Activated naive CD4-positive, alpha-beta T cell treated with anti-CD3 and anti-CD28 coated beads for 36 hours (primary cell): ENCODE results near the gene MYO5C. TPM values are rescaled to one million over a fixed set of nuclear protein-coding genes. Genes with fewer than 3 reads are reported as not detected.

Source experiments
- CTCF ChIA-PET: fragments of 350-600 bp; sonication (Branson Sonifier 250); formaldehyde crosslinking; loops from one replicate; lab custom pipeline; 2021; ENCODE audit warnings: antibody characterized with exemption; lab: Charles Lee
- DNase-seq: peaks from one replicate; pipeline ENCODE4 v3.0.0-alpha.2; 2020
- H3K27ac Mint-ChIP-seq: one replicate; pipeline ENCODE4 v1.8.0; 2021; ENCODE audit warnings: mild to moderate bottlenecking, mixed read lengths
- H3K27me3 Mint-ChIP-seq: one replicate; pipeline ENCODE4 v1.8.0; 2021; ENCODE audit warnings: low read depth, mixed read lengths
- H3K36me3 Mint-ChIP-seq: one replicate; pipeline ENCODE4 v1.8.0; 2021; ENCODE audit warnings: low read depth, mixed read lengths
- H3K4me1 Mint-ChIP-seq: one replicate; pipeline ENCODE4 v1.8.0; 2021; ENCODE audit warnings: low read depth, mixed read lengths
- H3K4me3 Mint-ChIP-seq: one replicate; pipeline ENCODE4 v1.8.0; 2021; ENCODE audit warnings: mild to moderate bottlenecking, moderate library complexity, mixed read lengths
- H3K9me3 Mint-ChIP-seq: one replicate; pipeline ENCODE4 v1.8.0; 2021; ENCODE audit warnings: mixed read lengths
- intact Hi-C: fragments of 100-400 bp; cut with micrococcal nuclease; formaldehyde crosslinking; loops from one replicate; pipeline ENCODE4 v1.15.1; 2023
- total RNA-seq, 2 experiments: library from RNA; stranded (reverse); gene quantifications; one replicate each; pipeline ENCODE4 v1.2.3, GENCODE V29; 2021

The MYO5C gene
- total RNA-seq, 2 experiments from 2014 or later: 0.19 to 0.25 TPM

DNA sequence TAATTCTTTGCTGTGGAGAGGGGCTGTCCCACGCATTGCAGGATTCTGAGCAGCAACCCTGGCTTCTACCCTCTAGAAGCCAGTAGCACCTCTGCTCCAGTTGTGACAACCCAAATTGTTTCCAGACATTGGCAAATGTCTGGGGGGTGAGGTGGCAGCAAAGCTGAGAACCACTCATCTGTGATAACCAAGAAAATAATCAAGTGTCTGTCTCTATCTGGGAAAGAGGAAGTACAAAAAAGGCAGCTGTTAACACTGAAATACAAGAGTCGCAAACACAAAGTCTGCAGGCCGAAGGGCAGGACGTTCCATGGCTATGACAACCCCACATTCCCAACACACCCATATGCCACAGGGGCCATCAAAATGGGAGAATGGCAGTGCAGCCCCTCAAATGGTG is 62.2 kb downstream of the MYO5C start:
- Mint-ChIP-seq H3K27me3 (no peaks in the 10 kb centered on the region), H3K36me3 (no peaks in the 10 kb centered on the region), H3K27ac (peak overlapping the region; percentile 1), H3K4me3 (no peak overlapping the region), H3K4me1 (peaks cover 43% of the 10 kb centered on the region), H3K9me3 (no peaks in the 10 kb centered on the region)
- intact Hi-C loops: loop anchor here (2.0 kb wide), 1 partner anchor 19 kb away; no protein-coding TSS in a partner anchor
- CTCF ChIA-PET: interaction anchor here (1.0 to 1.3 kb wide), 4 partner anchors 16 to 502 kb away, joined by 3 to 6 read pairs (median 4); no protein-coding TSS in a partner anchor
- DNase-seq: no peak

GRCh38 chr15:52232327-52232726 is 63.3 kb downstream of the MYO5C start:
- intact Hi-C loops: loop anchor here (2.0 kb wide), 1 partner anchor 20 kb away; no protein-coding TSS in a partner anchor
- Mint-ChIP-seq H3K27me3 (no peaks in the 10 kb centered on the region), H3K9me3 (no peaks in the 10 kb centered on the region), H3K27ac (peak overlapping the region; percentile 54), H3K4me3 (no peak overlapping the region), H3K36me3 (no peaks in the 10 kb centered on the region), H3K4me1 (peaks cover 45% of the 10 kb centered on the region)
- no peak for DNase-seq
- CTCF ChIA-PET: interaction anchor here (0.5 to 1.3 kb wide), 6 partner anchors 9 to 251 kb away, joined by 3 to 6 read pairs (median 3); no protein-coding TSS in a partner anchor

GRCh38 chr15:52230073-52230472 is 65.5 kb downstream of the MYO5C start:
- H3K4me1 Mint-ChIP-seq: peaks cover 33% of the 10 kb centered on the region
- CTCF ChIA-PET: interaction anchor here (1.1 to 3.7 kb wide), 6 partner anchors 13 to 91 kb away, joined by 3 to 25 read pairs (median 4); no protein-coding TSS in a partner anchor
- H3K27ac Mint-ChIP-seq: no peak overlapping the region
- no peak for DNase-seq
- H3K27me3 Mint-ChIP-seq: no peaks in the 10 kb centered on the region
- intact Hi-C loops: no loop called here
- no peak overlapping the region for H3K4me3 Mint-ChIP-seq
- H3K9me3 Mint-ChIP-seq: no peaks in the 10 kb centered on the region
- H3K36me3 Mint-ChIP-seq: no peaks in the 10 kb centered on the region

DNA sequence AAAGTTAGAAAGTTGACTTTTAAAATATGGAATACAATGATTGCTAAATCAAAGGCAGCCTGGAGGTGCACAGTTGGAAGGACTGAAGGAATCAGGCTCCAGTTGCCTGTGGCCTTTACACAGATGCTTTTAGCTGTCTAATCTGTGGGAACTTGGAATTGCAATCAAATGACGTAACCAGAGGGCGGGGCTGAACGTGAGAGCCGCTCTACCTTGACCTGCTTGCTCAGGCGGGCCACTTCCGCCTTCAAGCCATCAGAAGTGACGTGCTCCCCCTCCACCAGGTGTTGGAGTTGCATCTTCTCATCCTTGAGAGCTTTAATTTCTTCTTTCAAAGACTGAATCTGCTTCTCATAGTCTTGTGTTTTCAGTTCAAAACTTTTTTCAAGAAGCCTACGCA is 66.7 kb downstream of the MYO5C start:
- DNase-seq: no peak
- intact Hi-C loops: loop anchor here (10.0 kb wide), 1 partner anchor 574 kb away; no protein-coding TSS in a partner anchor
- Mint-ChIP-seq H3K27me3 (no peaks in the 10 kb centered on the region), H3K4me3 (no peak overlapping the region), H3K4me1 (peaks cover 22% of the 10 kb centered on the region), H3K9me3 (no peaks in the 10 kb centered on the region), H3K36me3 (no peaks in the 10 kb centered on the region), H3K27ac (no peak overlapping the region)
- CTCF ChIA-PET: interaction anchor here (0.7 to 4.2 kb wide), 7 partner anchors 12 to 65 kb away, joined by 3 to 25 read pairs (median 9); no protein-coding TSS in a partner anchor

- H3K4me3 Mint-ChIP-seq: no peak overlapping the region
- no peaks in the 10 kb centered on the region for H3K9me3 Mint-ChIP-seq
- H3K27me3 Mint-ChIP-seq: no peaks in the 10 kb centered on the region
- intact Hi-C loops: loop anchor here (1.0 to 10.0 kb wide), 8 partner anchors 19 to 573 kb away; no protein-coding TSS in a partner anchor
- no peaks in the 10 kb centered on the region for H3K36me3 Mint-ChIP-seq
- CTCF ChIA-PET: interaction anchor here (0.6 to 4.2 kb wide), 31 partner anchors 8 to 338 kb away, joined by 3 to 25 read pairs (median 5); partner anchors contain the start of gene LEO1
- DNase-seq: peak; percentile 85
- H3K4me1 Mint-ChIP-seq: peaks cover 17% of the 10 kb centered on the region
- no peak overlapping the region for H3K27ac Mint-ChIP-seq
Observed at GRCh38 chr15:52227456-52227855, 68.1 kb downstream of the MYO5C start.

GRCh38 chr15:52225230-52225629 is 70.4 kb downstream of the MYO5C start:
- intact Hi-C loops: loop anchor here (10.0 kb wide), 1 partner anchor 570 kb away; no protein-coding TSS in a partner anchor
- CTCF ChIA-PET: interaction anchor here (0.6 to 4.3 kb wide), 14 partner anchors 8 to 147 kb away, joined by 3 to 21 read pairs (median 5); no protein-coding TSS in a partner anchor

GRCh38 chr15:52224211-52224610 is 71.4 kb downstream of the MYO5C start:
- no peaks in the 10 kb centered on the region for H3K9me3 Mint-ChIP-seq
- peaks cover 23% of the 10 kb centered on the region for H3K4me1 Mint-ChIP-seq
- H3K27ac Mint-ChIP-seq: no peak overlapping the region
- DNase-seq: no peak
- no peaks in the 10 kb centered on the region for H3K36me3 Mint-ChIP-seq
- H3K4me3 Mint-ChIP-seq: no peak overlapping the region
- intact Hi-C loops: loop anchor here (5.0 to 10.0 kb wide), 2 partner anchors 217 to 569 kb away; no protein-coding TSS in a partner anchor
- H3K27me3 Mint-ChIP-seq: no peaks in the 10 kb centered on the region
- CTCF ChIA-PET: interaction anchor here (1.2 to 4.3 kb wide), 3 partner anchors 15 to 40 kb away, joined by 6 to 21 read pairs (median 18); no protein-coding TSS in a partner anchor

More at GRCh38 chr15:52225230-52225629, 70.4 kb downstream of the MYO5C start:
- Mint-ChIP-seq H3K27ac (no peak overlapping the region), H3K9me3 (no peaks in the 10 kb centered on the region), H3K36me3 (no peaks in the 10 kb centered on the region), H3K27me3 (no peaks in the 10 kb centered on the region), H3K4me3 (no peak overlapping the region), H3K4me1 (peaks cover 23% of the 10 kb centered on the region)
- no peak for DNase-seq

GRCh38 chr15:52221730-52222129 is 73.9 kb downstream of the MYO5C start:
- intact Hi-C loops: loop anchor here (1.0 to 10.0 kb wide), 3 partner anchors 41 to 567 kb away; no protein-coding TSS in a partner anchor
- H3K27ac Mint-ChIP-seq: peak overlapping the region; percentile 80

DNA sequence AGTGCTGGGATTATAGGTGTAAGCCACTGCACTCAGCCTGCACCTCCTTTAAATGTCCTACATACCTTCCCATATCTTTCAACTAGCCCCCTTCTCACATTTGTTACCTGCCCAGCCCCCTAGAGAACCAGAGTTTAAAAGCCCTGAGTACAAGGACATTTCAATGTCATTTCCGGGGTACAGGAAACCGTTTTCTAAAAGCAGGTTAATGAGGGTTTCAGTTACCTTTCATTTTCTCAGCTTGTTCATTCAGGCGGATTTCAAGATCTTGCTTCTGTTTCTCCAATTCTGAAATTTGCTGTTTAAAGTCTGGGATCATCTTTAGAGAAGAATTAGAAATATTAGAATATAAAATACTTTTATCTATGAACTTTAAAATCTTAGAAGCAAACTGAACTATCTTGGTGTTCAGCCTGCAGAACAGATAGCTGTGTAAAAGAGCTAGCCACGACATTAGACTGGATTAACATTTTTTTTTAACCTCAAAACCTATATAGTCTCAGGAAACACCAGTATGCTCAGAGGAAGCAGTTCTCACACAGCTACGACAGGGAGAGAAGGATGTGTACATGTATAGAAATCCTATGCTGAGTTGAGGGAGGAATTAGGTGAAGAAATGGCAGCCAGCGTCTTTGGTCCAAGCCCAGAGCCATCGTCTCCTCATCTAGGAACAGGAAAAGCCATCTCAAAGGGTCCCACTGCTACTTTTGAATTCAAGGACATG is 74.5 kb downstream of the MYO5C start:
- intact Hi-C loops: loop anchor here (1.0 to 10.0 kb wide), 3 partner anchors 41 to 566 kb away; no protein-coding TSS in a partner anchor
- CTCF ChIA-PET: interaction anchor here (0.7 to 2.7 kb wide), 5 partner anchors 12 to 495 kb away, joined by 3 to 20 read pairs (median 3); no protein-coding TSS in a partner anchor

More at GRCh38 chr15:52221730-52222129, 73.9 kb downstream of the MYO5C start:
- no peaks in the 10 kb centered on the region for H3K27me3 Mint-ChIP-seq
- DNase-seq: no peak
- peak overlapping the region; percentile 62 for H3K4me3 Mint-ChIP-seq
- peaks cover 21% of the 10 kb centered on the region for H3K4me1 Mint-ChIP-seq
- CTCF ChIA-PET: interaction anchor here (0.7 to 2.7 kb wide), 4 partner anchors 13 to 495 kb away, joined by 3 to 20 read pairs (median 3); no protein-coding TSS in a partner anchor
- no peaks in the 10 kb centered on the region for H3K9me3 Mint-ChIP-seq
- no peaks in the 10 kb centered on the region for H3K36me3 Mint-ChIP-seq

GRCh38 chr15:52220251-52220650 is 75.4 kb downstream of the MYO5C start:
- CTCF ChIA-PET: interaction anchor here (0.7 to 2.7 kb wide), 4 partner anchors 11 to 208 kb away, joined by 3 to 20 read pairs (median 4); no protein-coding TSS in a partner anchor
- intact Hi-C loops: loop anchor here (5.0 to 10.0 kb wide), 2 partner anchors 213 to 565 kb away; no protein-coding TSS in a partner anchor
- no peak overlapping the region for H3K27ac Mint-ChIP-seq
- H3K36me3 Mint-ChIP-seq: no peaks in the 10 kb centered on the region
- H3K4me3 Mint-ChIP-seq: no peak overlapping the region
- no peaks in the 10 kb centered on the region for H3K27me3 Mint-ChIP-seq
- H3K4me1 Mint-ChIP-seq: peaks cover 21% of the 10 kb centered on the region
- H3K9me3 Mint-ChIP-seq: no peaks in the 10 kb centered on the region
- no peak for DNase-seq

More for the DNA sequence above, 74.5 kb downstream of the MYO5C start:
- Mint-ChIP-seq H3K9me3 (no peaks in the 10 kb centered on the region), H3K27ac (peak overlapping the region; percentile 80), H3K4me1 (peaks cover 21% of the 10 kb centered on the region), H3K36me3 (no peaks in the 10 kb centered on the region), H3K4me3 (peak overlapping the region; percentile 62), H3K27me3 (no peaks in the 10 kb centered on the region)
- DNase-seq: no peak

- no peaks in the 10 kb centered on the region for H3K27me3 Mint-ChIP-seq
- CTCF ChIA-PET: interaction anchor here (2.8 kb wide), 1 partner anchor 10 kb away, joined by 17 read pairs; no protein-coding TSS in a partner anchor
- H3K27ac Mint-ChIP-seq: no peak overlapping the region
- H3K36me3 Mint-ChIP-seq: no peaks in the 10 kb centered on the region
- no peaks in the 10 kb centered on the region for H3K9me3 Mint-ChIP-seq
- intact Hi-C loops: no loop called here
- H3K4me3 Mint-ChIP-seq: no peak overlapping the region
- no peak for DNase-seq
- peaks cover 21% of the 10 kb centered on the region for H3K4me1 Mint-ChIP-seq
Observed at GRCh38 chr15:52218816-52219215, 76.8 kb downstream of the MYO5C start.
